Inflammatory macrophage (primary cell): Measurements from ENCODE around the gene MROH8.
"Not testable (repeated sequence)": the region's sequence is repeated elsewhere in the genome, so short reads cannot be mapped to it uniquely, and the experiment has no call there.

Experiments
- DNase-seq, 2 donors: peaks; one replicate each; pipeline ENCODE4 v3.0.0-alpha.2; 2020 to 2022

Gene MROH8

DNA sequence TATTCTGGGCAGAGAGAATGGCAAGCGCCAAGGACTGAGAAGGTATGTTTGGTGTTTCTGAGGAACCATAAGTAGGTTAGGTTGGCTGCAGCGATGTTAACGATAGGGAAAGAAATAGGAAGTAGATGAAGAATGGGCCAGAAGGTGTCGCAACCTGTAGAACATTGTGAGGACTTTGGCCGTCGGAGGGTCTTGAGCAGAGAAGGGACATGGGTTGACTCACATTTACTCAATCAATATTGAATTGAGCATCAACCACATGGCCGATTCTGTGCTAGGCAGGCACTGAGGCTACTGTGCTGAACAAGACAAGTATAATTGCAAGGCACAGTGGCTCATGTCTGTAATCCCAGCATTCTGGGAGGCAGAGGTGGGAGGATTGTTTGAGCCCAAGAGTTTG is 27.1 kb downstream of the MROH8 start:
- DNase-seq = no peak

DNA sequence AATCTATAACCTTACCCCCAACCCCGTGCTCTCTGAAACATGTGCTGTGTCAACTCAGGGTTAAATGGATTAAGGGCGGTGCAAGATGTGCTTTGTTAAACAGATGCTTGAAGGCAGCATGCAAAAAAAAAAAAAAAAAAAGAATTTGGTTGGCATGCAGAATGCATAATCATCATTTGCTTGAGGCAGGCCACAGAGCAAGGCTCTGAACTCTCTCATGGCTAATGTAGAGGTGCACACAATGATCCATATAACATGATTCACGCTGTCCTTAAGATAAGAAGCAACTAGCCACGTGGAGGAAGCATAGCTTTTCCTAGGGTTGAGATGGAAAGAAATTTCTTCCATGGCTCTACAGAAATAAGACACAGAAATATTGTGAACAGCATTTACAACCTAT is 27.8 kb downstream of the MROH8 start:
- DNase-seq = no peak

DNA sequence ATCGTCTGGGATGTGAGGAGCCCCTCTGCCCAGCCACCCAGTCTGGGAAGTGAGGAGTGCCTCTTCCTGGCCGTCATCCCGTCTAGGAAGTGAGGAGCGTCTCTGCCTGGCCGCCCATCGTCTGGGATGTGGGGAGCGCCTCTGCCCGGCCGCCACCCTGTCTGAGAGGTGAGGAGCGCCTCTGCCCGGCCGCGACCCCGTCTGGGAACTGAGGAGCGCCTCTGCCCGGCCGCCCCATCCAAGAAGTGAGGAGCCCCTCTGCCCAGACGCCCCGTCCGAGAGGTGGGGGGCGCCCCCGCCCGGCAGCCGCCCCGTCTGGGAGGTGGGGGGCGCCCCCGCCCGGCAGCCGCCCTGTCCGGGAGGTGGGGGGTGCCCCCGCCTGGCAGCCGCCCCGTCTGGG is 28.5 kb downstream of the MROH8 start:
- not testable (repeated sequence) for DNase-seq

DNA sequence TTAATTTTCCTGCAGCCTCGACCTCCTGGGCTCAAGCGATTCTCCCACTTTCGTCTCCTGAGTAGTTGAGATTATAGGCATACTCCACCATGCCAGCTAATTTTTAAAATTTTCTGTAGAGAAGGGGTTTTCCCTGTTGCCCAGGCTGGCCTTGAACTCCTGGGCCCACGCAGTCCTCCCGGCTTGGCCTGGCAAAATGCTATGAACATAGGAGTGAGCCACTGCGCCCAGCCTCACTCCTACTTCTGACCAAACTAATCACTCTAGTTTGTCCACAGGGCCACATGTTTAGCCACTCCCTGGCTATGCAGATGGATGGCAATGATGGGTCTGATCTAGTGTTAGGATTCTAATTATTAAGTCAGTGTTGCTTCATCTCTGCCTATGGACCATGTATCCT is 32.1 kb downstream of the MROH8 start:
- no peak for DNase-seq

DNA sequence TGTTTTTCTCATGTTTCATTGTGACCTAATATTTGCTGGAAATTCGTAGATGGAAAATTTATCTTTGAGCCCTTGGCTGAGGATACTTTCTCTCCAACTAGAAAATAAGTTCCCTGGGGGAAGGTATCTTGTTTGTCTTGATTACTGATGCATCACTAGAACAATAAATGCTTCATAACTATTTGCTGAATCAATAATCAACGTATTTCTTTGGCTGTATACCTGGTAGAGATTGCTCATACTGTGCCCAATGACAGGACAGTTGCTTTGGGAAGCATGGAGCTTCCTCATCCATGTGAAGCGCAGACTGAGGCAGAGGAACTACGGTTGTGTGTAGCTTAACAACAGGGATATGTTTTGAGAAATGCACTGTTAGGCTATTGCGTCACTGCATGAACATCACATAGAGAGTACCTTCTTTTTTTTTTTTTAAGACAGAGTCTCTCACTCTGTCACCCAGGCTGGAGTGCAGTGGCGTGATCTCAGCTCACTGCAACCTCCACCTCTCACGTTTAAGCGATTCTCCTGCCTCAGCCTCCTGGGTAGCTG is 34.4 kb downstream of the MROH8 start:
- DNase-seq = peak; percentile 65 to 70

DNA sequence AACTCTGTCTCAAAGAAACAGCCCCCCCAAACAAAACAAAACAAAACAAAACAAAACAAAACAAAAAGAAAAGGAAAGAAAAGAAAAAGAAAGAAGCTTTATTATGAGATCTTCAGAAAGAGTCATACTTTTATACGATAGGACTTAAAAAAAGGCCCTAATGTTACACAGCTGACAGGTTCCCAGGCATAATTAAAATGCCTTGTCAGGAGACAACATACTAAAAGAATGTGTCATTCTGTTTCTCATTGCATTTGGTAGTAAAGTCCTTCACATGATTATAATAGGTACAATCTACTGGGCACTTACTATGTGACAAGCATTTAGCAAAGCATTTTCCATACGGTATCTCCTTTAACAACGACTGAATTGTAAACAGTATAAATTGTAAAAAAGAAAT is 36.6 kb downstream of the MROH8 start:
- no peak for DNase-seq

DNA sequence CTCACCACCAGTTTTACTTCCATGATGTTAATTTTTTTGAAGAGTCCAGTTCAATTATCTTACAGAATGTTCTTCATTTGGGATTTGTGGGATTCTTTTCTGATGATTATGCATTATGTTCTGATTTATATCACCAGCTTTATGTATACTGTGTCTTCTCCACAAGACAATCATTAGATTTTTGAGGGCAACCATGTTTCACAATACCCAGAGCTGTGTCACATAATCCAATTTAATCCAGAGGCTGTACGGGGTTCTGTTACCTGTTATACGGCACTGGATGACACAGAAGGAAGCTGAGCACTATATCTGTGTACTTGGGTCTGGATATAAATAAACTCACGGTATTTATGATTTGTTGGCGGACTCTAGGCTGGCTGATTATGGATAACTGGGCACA is 41.8 kb downstream of the MROH8 start:
- no peak for DNase-seq

DNA sequence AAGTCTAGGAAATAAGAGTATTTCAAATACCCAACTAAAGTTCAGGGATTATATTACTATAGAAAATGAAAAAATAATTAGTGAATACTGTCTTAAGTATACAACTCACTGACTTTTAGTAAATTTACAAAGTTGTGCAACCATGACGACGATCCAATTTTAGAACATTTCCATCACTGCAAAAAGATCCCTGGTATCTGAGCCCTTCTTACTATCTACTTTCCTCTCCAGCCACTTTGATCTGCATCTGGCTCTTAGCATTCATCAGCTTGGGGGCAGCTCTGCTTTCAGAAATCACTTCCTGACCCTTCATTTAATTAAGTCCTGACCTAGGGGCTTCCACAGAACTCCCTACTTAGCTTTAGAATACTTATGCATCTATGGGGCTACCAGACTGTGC is 45.4 kb downstream of the MROH8 start:
- no peak for DNase-seq

DNA sequence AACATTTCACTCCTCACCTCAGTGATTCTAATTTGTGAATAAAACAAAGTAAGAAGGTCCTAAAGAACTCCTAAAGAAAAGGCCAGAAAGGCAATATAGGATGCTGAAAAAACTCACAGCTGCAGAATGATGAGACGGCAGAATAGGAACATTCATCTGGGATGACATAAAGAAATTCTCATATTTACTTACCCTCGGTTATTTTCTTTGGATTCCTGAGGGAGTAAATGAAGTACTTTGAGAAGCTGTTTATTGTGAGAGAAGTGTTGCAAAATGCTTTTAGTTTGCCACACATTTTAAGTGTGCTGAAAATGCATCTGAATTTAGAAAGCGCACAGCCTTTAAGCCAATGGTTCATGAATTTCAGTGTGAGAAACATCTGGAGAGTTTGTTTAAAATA is 47.9 kb downstream of the MROH8 start:
- DNase-seq = no peak

DNA sequence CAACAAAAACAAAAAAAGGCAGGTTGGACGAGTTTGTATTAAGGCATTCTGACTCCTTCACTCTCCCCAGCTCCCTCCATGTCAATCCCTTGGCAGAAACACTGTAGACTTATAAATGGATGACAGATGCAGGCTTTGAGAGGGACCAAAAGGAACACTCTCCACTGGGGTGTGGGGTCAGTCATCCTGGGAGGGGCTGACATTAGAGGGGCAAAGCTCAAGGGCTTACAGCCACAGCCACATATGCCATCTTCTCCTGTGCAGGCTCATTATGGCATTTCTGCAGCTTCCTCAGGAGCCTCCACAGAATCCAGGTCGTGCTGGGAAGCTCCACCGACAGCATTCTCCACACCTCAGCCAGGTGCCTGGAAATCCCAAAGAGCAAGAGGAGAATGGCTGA is 50.5 kb downstream of the MROH8 start:
- no peak for DNase-seq

DNA sequence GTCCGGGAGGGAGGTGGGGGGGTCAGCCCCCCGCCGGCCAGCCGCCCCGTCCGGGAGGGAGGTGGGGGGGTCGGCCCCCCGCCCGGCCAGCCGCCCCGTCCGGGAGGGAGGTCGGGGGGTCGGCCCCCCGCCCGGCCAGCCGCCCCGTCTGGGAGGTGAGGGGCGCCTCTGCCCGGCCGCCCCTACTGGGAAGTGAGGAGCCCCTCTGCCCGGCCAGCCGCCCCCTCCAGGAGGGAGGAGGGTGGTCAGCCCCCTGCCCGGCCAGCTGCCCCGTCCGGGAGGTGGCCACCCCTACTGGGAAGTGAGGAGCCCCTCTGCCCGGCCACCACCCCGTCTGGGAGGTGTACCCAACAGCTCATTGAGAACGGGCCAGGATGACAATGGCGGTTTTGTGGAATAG is 53.1 kb downstream of the MROH8 start:
- not testable (repeated sequence) for DNase-seq

DNA sequence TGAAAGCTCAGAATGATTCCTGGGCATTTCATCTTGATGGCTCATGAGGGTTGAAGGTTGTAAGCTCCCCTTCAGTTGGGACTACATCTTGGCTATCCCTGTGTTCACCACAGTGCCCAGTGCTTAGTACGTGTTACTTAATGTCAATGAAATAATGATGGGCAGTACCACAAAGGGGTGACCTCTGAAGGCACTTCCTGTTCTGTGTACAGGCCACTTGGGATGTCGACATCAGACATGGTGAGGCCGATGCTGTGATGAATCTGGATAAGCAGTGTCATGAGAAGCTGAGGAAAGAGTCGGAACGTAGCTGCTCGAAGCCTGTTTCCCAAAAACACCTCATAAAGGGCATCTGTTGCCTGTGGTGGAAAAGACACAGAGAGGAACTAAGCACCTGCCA is 55.9 kb downstream of the MROH8 start:
- DNase-seq = peak; percentile 91 to 94

DNA sequence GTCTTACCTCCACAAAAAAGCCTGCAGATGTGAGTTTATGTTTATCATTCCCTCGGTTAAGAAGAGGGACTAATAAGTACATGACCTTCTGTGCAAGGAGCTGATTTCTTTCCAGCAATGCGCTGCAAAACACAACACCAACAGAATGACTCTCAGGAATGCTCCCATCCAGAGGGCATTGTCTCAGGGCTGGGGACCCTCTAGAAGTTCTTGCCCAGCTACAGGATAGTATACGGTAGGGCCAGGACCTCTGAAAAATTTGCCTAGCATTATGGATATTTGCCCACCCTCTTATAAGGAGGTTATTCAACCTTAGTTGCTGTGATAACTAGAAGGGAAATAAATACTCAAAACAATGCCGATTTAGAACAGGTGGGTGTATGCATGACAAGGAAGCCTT is 58.9 kb downstream of the MROH8 start:
- DNase-seq = no peak

DNA sequence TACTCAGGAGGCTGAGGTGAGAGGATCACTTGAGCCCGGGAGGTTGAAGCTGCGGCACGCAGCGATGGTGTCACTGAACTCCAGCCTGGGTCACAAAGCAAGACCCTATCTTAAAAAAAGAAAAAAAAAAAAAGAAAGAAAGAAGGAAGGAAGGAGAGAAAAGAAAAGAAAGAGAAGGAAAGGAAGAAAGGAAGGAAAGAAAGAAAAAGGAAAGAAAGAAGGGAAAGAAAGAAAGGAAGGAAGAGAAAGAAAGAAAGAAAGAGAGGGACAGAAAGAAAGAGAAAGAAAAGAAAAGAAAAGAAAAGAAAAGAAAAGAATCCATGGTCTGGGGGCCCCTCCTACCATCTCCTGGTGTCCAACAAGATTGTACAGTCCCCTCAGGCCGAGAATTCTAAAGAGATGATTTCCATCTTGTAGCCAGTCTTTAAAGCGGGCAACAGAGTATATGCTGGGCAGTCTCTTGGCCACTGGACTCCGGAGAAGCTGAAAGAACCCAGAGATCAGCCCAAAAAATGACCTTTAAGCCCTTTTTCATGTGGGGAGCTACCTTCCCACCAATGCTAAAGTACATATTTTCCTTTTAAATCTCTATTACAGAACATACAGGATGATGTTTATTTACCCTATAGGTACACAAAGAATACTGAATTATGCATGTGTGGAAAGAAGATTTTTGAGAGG is 59.9 kb downstream of the MROH8 start:
- no peak for DNase-seq

DNA sequence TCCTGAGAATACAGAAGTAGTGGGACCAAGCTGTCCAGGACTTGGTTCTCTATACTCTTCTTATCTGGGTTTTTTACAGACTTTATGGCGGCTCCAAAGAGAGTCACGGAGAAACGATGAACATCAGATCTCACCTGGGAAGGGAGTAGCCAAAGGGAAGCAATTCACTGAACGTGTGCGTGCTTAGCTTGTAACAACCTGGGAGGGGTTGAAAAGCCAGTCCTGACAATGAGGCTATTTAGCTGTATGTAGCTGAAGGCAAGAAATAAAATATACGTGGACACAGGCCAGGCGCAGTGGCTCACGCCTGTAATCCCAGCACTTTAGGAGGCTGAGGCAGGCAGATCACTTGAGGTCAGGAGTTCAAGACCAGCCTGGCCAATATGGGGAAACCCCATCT is 65.3 kb downstream of the MROH8 start:
- no peak for DNase-seq

DNA sequence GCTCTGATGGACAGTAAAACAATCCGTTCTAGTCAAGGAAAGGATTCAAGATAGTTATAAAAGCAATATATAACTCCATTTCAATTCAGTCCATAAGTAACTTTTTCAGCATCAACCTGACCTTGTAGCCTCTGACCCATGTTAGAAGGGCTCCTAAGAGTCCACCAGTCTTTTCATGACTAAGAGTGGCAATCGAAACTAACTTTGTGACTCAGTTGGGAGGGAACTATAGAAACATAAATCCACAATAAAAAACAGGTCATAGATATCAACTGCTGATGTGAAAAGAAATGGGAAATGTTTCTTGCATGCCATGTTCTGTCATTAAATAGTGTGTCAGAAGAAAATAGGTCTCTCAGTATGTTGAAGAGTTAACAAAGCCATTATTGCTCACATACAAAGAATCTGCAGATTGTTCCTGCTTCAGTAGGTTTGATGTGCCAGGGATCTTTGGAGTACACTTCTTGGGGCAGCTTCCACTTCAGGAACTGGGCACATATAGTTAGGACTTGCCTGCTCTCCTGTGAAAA is 67.4 kb downstream of the MROH8 start:
- no peak for DNase-seq

DNA sequence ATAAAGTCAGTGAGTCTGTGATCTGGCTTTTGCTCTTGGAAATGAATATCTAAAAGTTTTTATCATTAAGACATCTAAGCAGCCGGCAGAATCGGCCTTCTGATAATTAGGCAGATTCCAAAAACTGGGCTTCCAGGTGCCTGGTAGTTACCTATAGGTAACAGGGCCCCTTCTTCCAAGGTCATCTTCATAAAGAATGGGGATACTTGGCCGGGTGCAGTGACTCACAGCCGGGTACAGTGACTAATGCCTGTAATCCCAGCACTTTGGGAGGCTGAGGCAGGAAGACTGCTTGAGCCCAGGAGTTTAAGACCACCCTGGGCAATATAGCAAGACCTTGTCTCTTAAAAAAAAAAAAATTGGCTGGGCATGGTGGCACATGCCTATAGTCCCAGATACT is 70.7 kb downstream of the MROH8 start:
- DNase-seq = no peak

DNA sequence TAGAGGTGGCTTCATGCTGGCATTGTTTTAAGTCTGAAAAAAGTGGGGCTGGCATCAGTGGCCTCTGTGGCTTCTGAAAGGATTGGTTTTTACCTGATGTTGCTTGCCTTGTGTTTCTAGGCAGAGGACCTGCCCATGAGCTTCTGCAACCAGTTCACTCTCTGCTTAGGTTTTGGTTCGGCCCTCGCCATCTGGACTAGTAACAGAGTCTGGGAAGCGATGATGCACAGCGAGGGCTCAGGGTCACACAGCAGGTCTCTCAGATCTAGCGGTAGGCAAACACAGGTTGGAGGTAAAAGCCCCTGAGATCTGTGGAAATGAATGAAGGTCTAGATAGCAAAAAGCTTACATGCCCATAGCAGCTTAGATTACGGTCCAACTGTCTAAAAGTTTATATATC is 76.8 kb downstream of the MROH8 start:
- DNase-seq = no peak

DNA sequence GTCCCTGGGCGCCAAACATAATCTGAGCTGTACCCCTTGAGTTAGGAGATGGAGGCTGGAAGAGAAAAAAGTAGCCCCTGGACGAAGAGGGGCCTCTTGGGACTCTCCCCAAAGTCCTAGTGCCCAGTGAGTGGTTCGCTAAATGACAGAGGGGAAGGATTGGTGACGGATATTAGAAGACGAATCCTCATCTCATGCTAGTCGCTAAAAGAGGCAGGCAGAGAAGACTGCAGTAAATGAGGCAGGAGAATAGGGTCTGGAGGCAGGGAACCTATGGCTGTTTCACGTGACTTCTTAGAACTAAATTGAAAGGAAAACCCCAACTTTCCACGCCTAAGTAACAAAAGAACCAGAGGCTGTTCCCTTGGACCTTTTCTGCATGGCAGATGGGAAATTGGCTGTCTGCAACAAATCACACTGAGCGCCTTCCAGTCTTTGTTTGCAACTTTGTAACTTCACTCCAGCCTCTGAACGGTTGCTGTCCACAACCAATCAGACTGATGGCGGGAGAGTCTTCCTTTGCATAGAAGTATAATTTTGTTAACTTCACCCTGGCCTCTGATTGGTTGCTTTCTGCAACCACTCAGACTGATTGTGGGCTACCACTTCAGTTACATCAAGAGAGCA is 82.8 kb downstream of the MROH8 start:
- DNase-seq = no peak

DNA sequence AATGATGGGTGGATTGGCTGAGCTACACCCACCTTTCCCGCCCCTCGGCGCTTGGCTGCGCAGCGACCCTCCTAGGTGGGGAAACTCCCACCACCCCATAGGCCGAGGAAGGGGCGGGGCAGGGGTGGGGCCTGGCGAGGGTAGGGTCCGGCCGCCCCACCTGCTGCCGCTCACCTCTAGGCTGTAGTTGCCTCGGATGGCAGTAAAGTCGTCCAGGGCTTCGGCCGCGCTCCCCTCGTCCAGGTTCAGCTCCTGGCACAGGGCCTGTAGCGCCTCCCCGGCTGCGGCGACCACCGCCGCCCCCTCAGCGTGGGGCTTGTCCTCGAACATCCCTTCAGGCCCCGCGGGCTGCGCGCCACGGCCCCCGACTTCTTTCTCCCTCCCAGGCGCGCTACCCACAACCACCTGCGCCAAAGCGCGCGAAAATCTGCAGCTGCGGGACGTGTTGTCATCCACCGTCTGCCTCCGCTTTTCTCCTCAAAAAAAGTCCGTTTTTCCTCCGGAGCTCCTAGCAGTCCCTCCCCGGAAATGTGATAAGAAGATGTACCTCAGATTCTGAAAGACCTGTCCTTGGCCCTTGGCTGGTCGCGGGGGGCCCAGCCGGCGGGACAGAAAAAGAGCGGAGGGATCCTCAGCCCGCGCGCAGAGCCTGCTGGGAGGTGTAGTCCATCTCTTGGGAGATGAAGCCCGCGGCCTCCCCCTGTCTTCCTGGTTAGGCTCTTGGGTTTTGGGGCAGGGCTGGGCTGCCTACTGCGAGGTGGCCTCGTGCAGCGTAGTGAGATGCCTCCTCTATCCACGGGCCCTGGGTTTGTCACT is 83.5 kb downstream of the MROH8 start, which contains the start of gene RBL1:
Gene RBL1 (minus strand): TSS at position 399 of the 816 bp plus-strand sequence. CDS start 69 bp downstream, at position 330.
- peak; percentile 69 to 75 for DNase-seq

DNA sequence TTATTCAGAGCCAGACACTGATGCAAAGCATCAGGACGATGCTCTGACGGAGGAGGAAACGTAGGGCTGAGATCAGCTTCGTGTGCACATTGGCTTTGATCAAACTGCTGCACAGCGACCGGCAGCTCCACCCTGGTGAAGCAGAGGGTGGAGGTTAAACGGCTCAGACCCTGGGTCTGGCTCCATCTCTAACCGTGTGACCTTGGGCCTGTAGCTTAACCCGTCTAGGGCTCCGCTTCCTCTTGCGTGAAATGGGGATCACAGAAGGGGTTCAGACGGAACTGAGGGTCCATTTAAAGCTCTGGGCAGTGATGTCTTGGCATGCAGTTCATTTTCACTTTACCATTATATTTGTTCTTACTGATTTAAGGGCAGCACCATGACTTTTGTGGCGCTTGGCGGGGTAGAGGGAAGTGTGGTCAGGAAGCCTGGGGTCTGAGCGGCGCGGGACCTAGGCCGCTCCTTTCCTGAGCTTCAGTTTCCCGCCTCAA is 84.2 kb downstream of the MROH8 start:
- DNase-seq = peak; percentile 19 to 30

DNA sequence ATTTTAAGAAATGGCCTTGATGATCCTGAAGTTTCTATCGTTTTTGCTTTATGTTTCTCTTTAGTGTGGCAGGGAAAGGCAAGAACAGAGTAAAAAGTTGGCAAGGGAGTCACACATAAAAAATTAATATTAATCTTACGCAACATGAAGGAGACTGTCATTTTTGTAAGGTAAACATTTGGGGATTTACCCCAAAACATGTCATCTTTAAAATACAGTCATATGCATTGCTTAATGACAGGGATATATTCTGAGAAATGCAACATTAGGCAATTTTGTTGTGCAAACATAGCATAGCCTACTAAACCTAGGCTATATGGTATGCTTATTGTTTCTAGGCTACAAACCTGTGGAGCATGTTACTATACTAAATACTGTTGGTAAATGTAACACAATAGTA is 88.9 kb downstream of the MROH8 start:
- peak; percentile 33 to 79 for DNase-seq

DNA sequence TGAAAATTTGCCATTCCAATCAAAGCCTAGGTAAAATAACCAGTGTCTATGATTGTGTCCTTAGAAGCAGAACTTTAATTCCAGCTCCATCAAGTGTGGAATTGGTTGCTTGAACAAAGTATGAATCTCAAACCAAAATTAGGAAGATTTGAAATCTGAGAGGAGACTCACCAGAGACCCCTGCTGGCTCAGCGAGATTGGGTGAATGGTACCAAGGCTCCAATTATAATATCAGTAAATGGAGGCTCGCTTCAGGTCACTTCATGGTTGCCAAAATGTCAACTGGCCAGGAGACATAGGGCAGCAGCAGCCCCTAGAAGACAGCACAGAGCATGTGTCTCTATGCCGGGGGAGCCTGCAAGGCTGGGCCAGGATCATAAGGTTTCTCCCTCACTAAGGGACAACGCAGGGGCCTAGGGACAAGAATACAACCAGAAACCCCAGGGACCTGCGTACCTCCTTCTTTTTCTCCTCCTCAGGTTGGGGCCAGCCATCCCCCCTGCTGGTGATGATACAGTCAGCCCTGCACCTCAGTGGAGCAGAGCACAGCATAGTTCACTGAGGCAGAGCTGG is 97.5 kb downstream of the MROH8 start:
- peak; percentile 7 to 8 for DNase-seq
